ENCODE results near the gene NAP1L5. TPM values are rescaled to one million over a fixed set of nuclear protein-coding genes. Genes with fewer than 3 reads are reported as not detected.

NAP1L5 gene
- total RNA-seq, 3 donors from 2014 or later: 1.1 to 5.8 (median 1.7) TPM

- intact Hi-C loops (cut with DNase I, micrococcal nuclease): no loop called here
- no peaks in the 10 kb centered on the region for H3K4me1 ChIP-seq (ENCODE audit: low read depth)
- H3K36me3 ChIP-seq (ENCODE audit: low read depth): no peaks in the 10 kb centered on the region
- ATAC-seq (no peak), DNase-seq (no peak)
- TF ChIP-seq CTCF (IDR thresholded peaks at IDR 0.05): no peak
- no peaks in the 10 kb centered on the region for H3K9me3 ChIP-seq
- H3K4me3 ChIP-seq: no peak overlapping the region
Measured at GRCh38 chr4:88744609-88745008, 47.0 kb upstream of the NAP1L5 start.

- intact Hi-C loops (cut with DNase I, micrococcal nuclease): no loop called here
- no peak for ATAC-seq
Measured at GRCh38 chr4:88743696-88744095, 46.1 kb upstream of the NAP1L5 start.

GRCh38 chr4:88742561-88742960, 44.9 kb upstream of the NAP1L5 start:
- Histone ChIP-seq H3K4me3 (no peak overlapping the region), H3K9me3 (no peaks in the 10 kb centered on the region), H3K4me1 (ENCODE audit: low read depth) (no peaks in the 10 kb centered on the region), H3K36me3 (ENCODE audit: low read depth) (no peaks in the 10 kb centered on the region)
- DNase-seq (no peak), ATAC-seq (no peak)
- intact Hi-C loops (cut with DNase I, micrococcal nuclease): no loop called here
- no peak for TF ChIP-seq CTCF (IDR thresholded peaks at IDR 0.05)

More at GRCh38 chr4:88743696-88744095, 46.1 kb upstream of the NAP1L5 start:
- no peak for DNase-seq
- Histone ChIP-seq H3K9me3 (no peaks in the 10 kb centered on the region), H3K4me3 (no peak overlapping the region), H3K4me1 (ENCODE audit: low read depth) (no peaks in the 10 kb centered on the region), H3K36me3 (ENCODE audit: low read depth) (no peaks in the 10 kb centered on the region)
- TF ChIP-seq CTCF (IDR thresholded peaks at IDR 0.05): no peak

- intact Hi-C loops (cut with DNase I, micrococcal nuclease): no loop called here
- Histone ChIP-seq H3K36me3 (ENCODE audit: low read depth) (no peaks in the 10 kb centered on the region), H3K4me1 (ENCODE audit: low read depth) (no peaks in the 10 kb centered on the region), H3K9me3 (no peaks in the 10 kb centered on the region), H3K4me3 (no peak overlapping the region)
- TF ChIP-seq CTCF (IDR thresholded peaks at IDR 0.05): no peak
- DNase-seq (no peak), ATAC-seq (no peak)
Measured at GRCh38 chr4:88738180-88738579, 40.6 kb upstream of the NAP1L5 start.

GRCh38 chr4:88737307-88737941, 39.8 kb upstream of the NAP1L5 start:
- no peaks in the 10 kb centered on the region for H3K4me1 ChIP-seq (ENCODE audit: low read depth)
- no peak overlapping the region for H3K4me3 ChIP-seq
- H3K9me3 ChIP-seq: no peaks in the 10 kb centered on the region
- H3K36me3 ChIP-seq (ENCODE audit: low read depth): no peaks in the 10 kb centered on the region
- ATAC-seq (peak; percentile 86), DNase-seq (peak in 1 of 3 donors; percentile 27)
- intact Hi-C loops (cut with DNase I, micrococcal nuclease): no loop called here
- no peak for TF ChIP-seq CTCF (IDR thresholded peaks at IDR 0.05)

GRCh38 chr4:88736264-88736663, 38.6 kb upstream of the NAP1L5 start:
- intact Hi-C loops (cut with DNase I, micrococcal nuclease): no loop called here
- no peak for DNase-seq
- Histone ChIP-seq H3K9me3 (no peaks in the 10 kb centered on the region), H3K4me1 (ENCODE audit: low read depth) (no peaks in the 10 kb centered on the region), H3K36me3 (ENCODE audit: low read depth) (no peaks in the 10 kb centered on the region), H3K4me3 (no peak overlapping the region)
- no peak for ATAC-seq
- no peak for TF ChIP-seq CTCF (IDR thresholded peaks at IDR 0.05)
